ENCODE measurements around the gene PTPRG.

DNA sequence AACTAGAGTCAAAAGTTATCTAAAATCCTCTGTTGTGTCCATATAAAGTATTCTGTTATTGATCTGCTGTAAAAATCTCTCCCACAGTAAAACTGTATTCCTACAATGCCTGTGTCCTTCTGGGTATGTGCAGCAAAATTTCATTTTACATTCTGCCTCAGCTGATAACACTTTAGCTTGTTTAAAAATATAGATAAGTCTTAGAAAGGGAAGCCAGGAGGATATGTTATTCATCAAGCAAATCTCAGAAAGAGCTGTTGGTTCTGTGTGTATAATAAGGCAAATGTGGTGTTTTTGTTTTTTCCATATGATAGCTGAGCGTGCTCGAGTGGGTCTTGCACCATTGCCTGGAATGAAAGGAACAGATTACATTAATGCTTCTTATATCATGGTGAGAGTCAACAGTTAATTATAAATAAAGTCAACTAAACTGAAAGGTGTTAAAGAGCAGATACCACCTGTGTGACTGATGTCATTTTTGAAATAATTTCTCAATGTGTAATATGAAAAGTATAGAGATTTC is 715.3 kb downstream of the PTPRG start:
- TF ChIP-seq, protein P1, sequence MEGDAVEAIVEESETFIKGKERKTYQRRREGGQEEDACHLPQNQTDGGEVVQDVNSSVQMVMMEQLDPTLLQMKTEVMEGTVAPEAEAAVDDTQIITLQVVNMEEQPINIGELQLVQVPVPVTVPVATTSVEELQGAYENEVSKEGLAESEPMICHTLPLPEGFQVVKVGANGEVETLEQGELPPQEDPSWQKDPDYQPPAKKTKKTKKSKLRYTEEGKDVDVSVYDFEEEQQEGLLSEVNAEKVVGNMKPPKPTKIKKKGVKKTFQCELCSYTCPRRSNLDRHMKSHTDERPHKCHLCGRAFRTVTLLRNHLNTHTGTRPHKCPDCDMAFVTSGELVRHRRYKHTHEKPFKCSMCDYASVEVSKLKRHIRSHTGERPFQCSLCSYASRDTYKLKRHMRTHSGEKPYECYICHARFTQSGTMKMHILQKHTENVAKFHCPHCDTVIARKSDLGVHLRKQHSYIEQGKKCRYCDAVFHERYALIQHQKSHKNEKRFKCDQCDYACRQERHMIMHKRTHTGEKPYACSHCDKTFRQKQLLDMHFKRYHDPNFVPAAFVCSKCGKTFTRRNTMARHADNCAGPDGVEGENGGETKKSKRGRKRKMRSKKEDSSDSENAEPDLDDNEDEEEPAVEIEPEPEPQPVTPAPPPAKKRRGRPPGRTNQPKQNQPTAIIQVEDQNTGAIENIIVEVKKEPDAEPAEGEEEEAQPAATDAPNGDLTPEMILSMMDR (IDR thresholded peaks at IDR 0.05): no peak
- TF ChIP-seq POLR2A (IDR thresholded peaks at IDR 0.05): no peak
